NCI-H2196 (cell line): ENCODE data around the gene SMTNL1.

ENCODE experiments used
- DNase-seq: peaks from one replicate; lab custom pipeline; 2025; ENCODE audit not compliant: unreplicated experiment; lab: John Stamatoyannopoulos, UW

The SMTNL1 gene

GRCh38 chr11:57543593-57543992 lies 6.2 kb downstream of the SMTNL1 start:
- no peak for DNase-seq

GRCh38 chr11:57544566-57544965 lies 7.2 kb downstream of the SMTNL1 start:
- no peak for DNase-seq

- DNase-seq: no peak
Observed at GRCh38 chr11:57545883-57546282, 8.5 kb downstream of the SMTNL1 start.

GRCh38 chr11:57546451-57546850 lies 9.1 kb downstream of the SMTNL1 start:
- no peak for DNase-seq

- peak; percentile 14 for DNase-seq
Observed at GRCh38 chr11:57546869-57547475, 9.6 kb downstream of the SMTNL1 start.

- DNase-seq: no peak
Observed at GRCh38 chr11:57547854-57548377, 10.5 kb downstream of the SMTNL1 start.

- no peak for DNase-seq
Observed at GRCh38 chr11:57549983-57550382, 12.6 kb downstream of the SMTNL1 start.

- no peak for DNase-seq
Observed at GRCh38 chr11:57551941-57552340, 14.5 kb downstream of the SMTNL1 start.

- no peak for DNase-seq
Observed at GRCh38 chr11:57552479-57552878, 15.1 kb downstream of the SMTNL1 start.

GRCh38 chr11:57555393-57555792 lies 18.0 kb downstream of the SMTNL1 start:
- no peak for DNase-seq

- DNase-seq: no peak
Observed at GRCh38 chr11:57556041-57556440, 18.6 kb downstream of the SMTNL1 start.

GRCh38 chr11:57560146-57560545 lies 22.8 kb downstream of the SMTNL1 start:
- DNase-seq: peak; percentile 26

- no peak for DNase-seq
Observed at GRCh38 chr11:57562596-57562995, 25.2 kb downstream of the SMTNL1 start.

- peak; percentile 72 for DNase-seq
Observed at GRCh38 chr11:57566005-57566904, 28.9 kb downstream of the SMTNL1 start.

GRCh38 chr11:57566905-57567514 lies 29.6 kb downstream of the SMTNL1 start:
- no peak for DNase-seq

- DNase-seq: peak; percentile 53
Observed at GRCh38 chr11:57567515-57568329, 30.3 kb downstream of the SMTNL1 start, which contains the start of gene UBE2L6. TSS of gene UBE2L6 (minus strand) at chr11:57567672. CDS start at chr11:57567611, 61 bp downstream.

GRCh38 chr11:57568330-57568766 lies 31.0 kb downstream of the SMTNL1 start:
- DNase-seq: peak; percentile 89

- no peak for DNase-seq
Observed at GRCh38 chr11:57571606-57572005, 34.2 kb downstream of the SMTNL1 start.

GRCh38 chr11:57574061-57574460 lies 36.7 kb downstream of the SMTNL1 start:
- no peak for DNase-seq

GRCh38 chr11:57584341-57584740 lies 46.9 kb downstream of the SMTNL1 start:
- DNase-seq: no peak

GRCh38 chr11:57585301-57585700 lies 47.9 kb downstream of the SMTNL1 start:
- no peak for DNase-seq
